Neural progenitor cell (in vitro differentiated cells): ENCODE data around the gene MAD2L2. TPM values are rescaled to one million over a fixed set of nuclear protein-coding genes. Genes with fewer than 3 reads are reported as not detected.

Experiments used
- DNase-seq: peaks from one replicate; pipeline ENCODE4 v3.0.0-alpha.2; 2016; ENCODE audit warnings: low spot score
- H2AFZ ChIP-seq: fragments of 200-600 bp; sonication (generic); replicated peaks from 2 replicates; pipeline ENCODE4 v1.6.1; 2016; ENCODE audit warnings: antibody characterized with exemption
- H3F3A ChIP-seq: fragments of 200-600 bp; sonication (generic); 2 replicates; pipeline ENCODE4 v1.6.1; 2016; ENCODE audit warnings: antibody characterized with exemption, low read depth
- H3K27ac ChIP-seq: fragments of 200-600 bp; sonication (generic); 2 replicates; pipeline ENCODE4 v1.5.1; 2016; ENCODE audit warnings: mild to moderate bottlenecking
- H3K27me3 ChIP-seq: fragments of 200-600 bp; sonication (generic); 2 replicates; pipeline ENCODE4 v1.6.1; 2016; ENCODE audit warnings: mild to moderate bottlenecking, moderate library complexity
- H3K36me3 ChIP-seq: fragments of 200-600 bp; sonication (generic); 2 replicates; pipeline ENCODE4 v1.5.1; 2016
- H3K4me1 ChIP-seq: fragments of 200-600 bp; sonication (generic); 2 replicates; pipeline ENCODE4 v1.6.1; 2016; ENCODE audit warnings: mixed run types
- H3K4me2 ChIP-seq: fragments of 200-600 bp; sonication (generic); 2 replicates; pipeline ENCODE4 v1.6.1; 2016
- H3K4me3 ChIP-seq: fragments of 200-600 bp; sonication (generic); 2 replicates; pipeline ENCODE4 v1.5.1; 2016
- H3K79me2 ChIP-seq: fragments of 200-600 bp; sonication (generic); 2 replicates; pipeline ENCODE4 v1.6.1; 2016; ENCODE audit warnings: low read depth
- H3K9ac ChIP-seq: fragments of 200-600 bp; sonication (generic); 2 replicates; pipeline ENCODE4 v1.6.1; 2016
- H3K9me3 ChIP-seq: fragments of 200-600 bp; sonication (generic); 2 replicates; pipeline ENCODE4 v1.5.1; 2016; ENCODE audit warnings: low read depth
- H4K20me1 ChIP-seq: fragments of 200-600 bp; sonication (generic); 2 replicates; pipeline ENCODE4 v1.6.1; 2016; ENCODE audit warnings: low read depth
- H3K27ac Mint-ChIP-seq: 3 replicates; pipeline ENCODE4 v1.8.0; 2021; ENCODE audit warnings: mixed read lengths
- H3K27me3 Mint-ChIP-seq: 2 replicates; pipeline ENCODE4 v1.8.0; 2022; ENCODE audit warnings: low read depth, mild to moderate bottlenecking, inconsistent platforms, moderate library complexity, mixed read lengths; ENCODE audit not compliant: insufficient read depth
- H3K36me3 Mint-ChIP-seq: 3 replicates; pipeline ENCODE4 v1.8.0; 2021; ENCODE audit warnings: mixed read lengths
- H3K4me1 Mint-ChIP-seq: 3 replicates; pipeline ENCODE4 v1.8.0; 2021; ENCODE audit warnings: mixed read lengths
- H3K4me3 Mint-ChIP-seq: 3 replicates; pipeline ENCODE4 v1.8.0; 2021; ENCODE audit warnings: mild to moderate bottlenecking, moderate library complexity, mixed read lengths
- H3K9me3 Mint-ChIP-seq: 3 replicates; pipeline ENCODE4 v1.8.0; 2020; ENCODE audit warnings: mixed read lengths
- CTCF ChIP-seq: fragments of 200-600 bp; sonication (generic); IDR thresholded peaks from 2 replicates; pipeline ENCODE4 v1.5.1; 2017; ENCODE audit warnings: antibody characterized with exemption, mild to moderate bottlenecking
- EZH2 ChIP-seq: fragments of 200-600 bp; sonication (generic); IDR thresholded peaks from 2 replicates; pipeline ENCODE4 v1.6.1; 2017; ENCODE audit warnings: antibody characterized with exemption, mild to moderate bottlenecking, moderate library complexity
- EZH2phosphoT487 ChIP-seq: fragments of 200-600 bp; sonication (generic); IDR thresholded peaks from 2 replicates; pipeline ENCODE4 v1.6.1; 2017; ENCODE audit warnings: antibody characterized with exemption
- total RNA-seq: library from RNA; depleted of rRNA; stranded (reverse); fragments of >200 nt; gene quantifications from 2 replicates; pipeline ENCODE4 v1.2.3, GENCODE V29; 2015; ENCODE audit warnings: low replicate concordance

The MAD2L2 gene
- total RNA-seq, 1 donor from 2014 or later = 108 TPM

GRCh38 chr1:11671544-11672286 is 9.2 kb downstream of the MAD2L2 start:
- peaks cover 5% of the 10 kb centered on the region for H3K4me1 Mint-ChIP-seq
- Histone ChIP-seq H3K36me3 (no peaks in the 10 kb centered on the region), H3K27ac (no peak overlapping the region)

GRCh38 chr1:11671205-11671543 is 9.8 kb downstream of the MAD2L2 start:
- peaks cover 4% of the 10 kb centered on the region for H4K20me1 ChIP-seq
- H2AFZ ChIP-seq = no peak overlapping the region
- Mint-ChIP-seq H3K27me3 (peaks cover 3% of the 10 kb centered on the region), H3K27ac (no peak overlapping the region), H3K36me3 (peaks cover 10% of the 10 kb centered on the region), H3K4me3 (no peak overlapping the region), H3K9me3 (no peaks in the 10 kb centered on the region), H3K4me1 (peaks cover 5% of the 10 kb centered on the region)
- no peaks in the 10 kb centered on the region for H3K27me3 ChIP-seq
- H3K4me2 ChIP-seq = no peak overlapping the region
- TF ChIP-seq EZH2phosphoT487 = no peak
- no peak for TF ChIP-seq CTCF
- no peak for TF ChIP-seq EZH2
- H3F3A ChIP-seq = no peaks in the 10 kb centered on the region
- H3K9ac ChIP-seq = no peak overlapping the region
- H3K79me2 ChIP-seq = no peaks in the 10 kb centered on the region
- no peak overlapping the region for H3K27ac ChIP-seq
- no peaks in the 10 kb centered on the region for H3K36me3 ChIP-seq
- H3K4me1 ChIP-seq = no peaks in the 10 kb centered on the region
- DNase-seq = no peak
- H3K9me3 ChIP-seq = no peaks in the 10 kb centered on the region
- H3K4me3 ChIP-seq = no peak overlapping the region

More at GRCh38 chr1:11671544-11672286, 9.2 kb downstream of the MAD2L2 start:
- Histone ChIP-seq H3K9ac (no peak overlapping the region), H3K27me3 (no peaks in the 10 kb centered on the region), H4K20me1 (peaks cover 9% of the 10 kb centered on the region), H3K9me3 (no peaks in the 10 kb centered on the region), H3K79me2 (no peaks in the 10 kb centered on the region), H3K4me3 (no peak overlapping the region), H2AFZ (no peak overlapping the region), H3K4me1 (no peaks in the 10 kb centered on the region), H3F3A (no peaks in the 10 kb centered on the region), H3K4me2 (no peak overlapping the region)
- peaks cover 2% of the 10 kb centered on the region for H3K27me3 Mint-ChIP-seq
- H3K27ac Mint-ChIP-seq = no peak overlapping the region
- peaks cover 10% of the 10 kb centered on the region for H3K36me3 Mint-ChIP-seq
- H3K4me3 Mint-ChIP-seq = no peak overlapping the region
- no peaks in the 10 kb centered on the region for H3K9me3 Mint-ChIP-seq
- TF ChIP-seq EZH2 (no peak), EZH2phosphoT487 (no peak), CTCF (no peak)
- no peak for DNase-seq

- Histone ChIP-seq H3K79me2 (no peaks in the 10 kb centered on the region), H3K4me3 (no peak overlapping the region), H3K9ac (no peak overlapping the region), H3K27ac (no peak overlapping the region), H3K9me3 (no peaks in the 10 kb centered on the region), H3K4me2 (no peak overlapping the region), H3F3A (no peaks in the 10 kb centered on the region), H4K20me1 (peaks cover 3% of the 10 kb centered on the region), H2AFZ (no peak overlapping the region), H3K36me3 (no peaks in the 10 kb centered on the region), H3K4me1 (no peaks in the 10 kb centered on the region), H3K27me3 (peaks cover 2% of the 10 kb centered on the region)
- H3K4me3 Mint-ChIP-seq = no peak overlapping the region
- peaks cover 5% of the 10 kb centered on the region for H3K27me3 Mint-ChIP-seq
- TF ChIP-seq CTCF = no peak
- no peak for TF ChIP-seq EZH2
- no peak for TF ChIP-seq EZH2phosphoT487
- H3K4me1 Mint-ChIP-seq = peaks cover 5% of the 10 kb centered on the region
- H3K36me3 Mint-ChIP-seq = peaks cover 9% of the 10 kb centered on the region
- DNase-seq = no peak
- no peak overlapping the region for H3K27ac Mint-ChIP-seq
- H3K9me3 Mint-ChIP-seq = no peaks in the 10 kb centered on the region
Measured at GRCh38 chr1:11670747-11671146, 10.2 kb downstream of the MAD2L2 start.
